HEK293T (cell line): ENCODE results near the gene L3MBTL4.
"Not testable (repeated sequence)": the region's sequence is repeated elsewhere in the genome, so short reads cannot be mapped to it uniquely, and the experiment has no call there.

Experiments used
- CTBP1 ChIP-seq: fragments of 450-650 bp; IDR thresholded peaks from 2 replicates; pipeline ENCODE4 v1.6.1; 2016; ENCODE audit warnings: borderline replicate concordance
- FOXA1 ChIP-seq: fragments of 450-650 bp; IDR thresholded peaks from 2 replicates; pipeline ENCODE4 v1.6.1; 2016; ENCODE audit warnings: mild to moderate bottlenecking
- FOXK2 ChIP-seq: fragments of 450-650 bp; IDR thresholded peaks from 2 replicates; pipeline ENCODE4 v1.6.1; 2016; ENCODE audit warnings: mild to moderate bottlenecking
- FOXM1 ChIP-seq: fragments of 450-650 bp; IDR thresholded peaks from 2 replicates; pipeline ENCODE4 v1.6.1; 2017; ENCODE audit warnings: mild to moderate bottlenecking, borderline replicate concordance
- NFRKB ChIP-seq: fragments of 450-650 bp; IDR thresholded peaks from 2 replicates; pipeline ENCODE4 v1.6.1; 2016; ENCODE audit warnings: mild to moderate bottlenecking, moderate library complexity
- TARDBP ChIP-seq: fragments of 450-650 bp; IDR thresholded peaks from 2 replicates; pipeline ENCODE4 v1.6.1; 2016

DNA sequence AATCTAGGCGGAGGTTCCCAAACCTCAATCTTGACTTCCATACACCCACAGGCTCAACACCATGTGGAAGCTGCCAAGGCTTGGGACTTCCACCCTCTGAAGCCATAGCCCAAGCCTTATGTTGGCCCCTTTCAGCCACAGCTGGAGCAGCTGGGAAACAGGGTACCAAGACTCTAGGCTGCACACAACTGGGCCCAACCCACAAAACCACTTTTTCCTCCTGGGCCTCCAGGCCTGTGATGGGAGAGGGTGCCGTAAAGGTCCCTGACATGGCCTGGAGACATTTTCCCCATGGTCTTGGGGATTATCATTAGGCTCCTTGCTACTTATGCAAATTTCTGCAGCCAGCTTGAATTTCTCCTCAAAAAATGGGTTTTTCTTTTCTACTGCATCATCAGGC lies 279.7 kb downstream of the L3MBTL4 start:
- not testable (repeated sequence) for TF ChIP-seq FOXK2, FOXM1, FOXA1, NFRKB, CTBP1, TARDBP
